Measurements from ENCODE around the gene PRDM1.

Gene PRDM1

GRCh38 chr6:106072501-106073090, 13.5 kb upstream of the PRDM1 start:
- no peak for DNase-seq

GRCh38 chr6:106074146-106074545, 12.0 kb upstream of the PRDM1 start:
- DNase-seq: no peak

GRCh38 chr6:106076139-106076538, 10.0 kb upstream of the PRDM1 start:
- DNase-seq: no peak

- DNase-seq: no peak
Observed at GRCh38 chr6:106077170-106077569, 9.0 kb upstream of the PRDM1 start.

- no peak for DNase-seq
Observed at GRCh38 chr6:106077881-106078280, 8.3 kb upstream of the PRDM1 start.

GRCh38 chr6:106079961-106080762, 6.0 kb upstream of the PRDM1 start:
- no peak for DNase-seq

GRCh38 chr6:106080763-106081095, 5.4 kb upstream of the PRDM1 start:
- DNase-seq: no peak

GRCh38 chr6:106081715-106082114, 4.4 kb upstream of the PRDM1 start:
- no peak for DNase-seq

GRCh38 chr6:106082735-106083398, 3.3 kb upstream of the PRDM1 start:
- no peak for DNase-seq

- no peak for DNase-seq
Observed at GRCh38 chr6:106083618-106084017, 2.5 kb upstream of the PRDM1 start.

GRCh38 chr6:106084106-106084988, 1.8 kb upstream of the PRDM1 start:
- peak; percentile 80 for DNase-seq

- no peak for DNase-seq
Observed at GRCh38 chr6:106084989-106085691, 996 bp upstream of the PRDM1 start.

GRCh38 chr6:106085692-106085983, 498 bp upstream of the PRDM1 start:
- DNase-seq: no peak

- no peak for DNase-seq
Observed at GRCh38 chr6:106086814-106087175, 659 bp downstream of the PRDM1 start.

GRCh38 chr6:106087548-106088325, 1.6 kb downstream of the PRDM1 start:
- no peak for DNase-seq

- DNase-seq: no peak
Observed at GRCh38 chr6:106090001-106090400, 3.9 kb downstream of the PRDM1 start.

- DNase-seq: no peak
Observed at GRCh38 chr6:106092279-106092678, 6.1 kb downstream of the PRDM1 start.

- no peak for DNase-seq
Observed at GRCh38 chr6:106094261-106094963, 8.3 kb downstream of the PRDM1 start.

GRCh38 chr6:106094964-106095335, 8.8 kb downstream of the PRDM1 start:
- no peak for DNase-seq

- DNase-seq: peak; percentile 6
Observed at GRCh38 chr6:106097411-106098231, 11.5 kb downstream of the PRDM1 start.

Data from SIG-M5 (cell line).